Peyer's patch (tissue), 4 donors: ENCODE measurements around the gene ITSN2. TPM values are rescaled to one million over a fixed set of nuclear protein-coding genes. Genes with fewer than 3 reads are reported as not detected.

ENCODE experiments used
- DNase-seq, 3 donors: peaks; one replicate each; pipeline ENCODE4 v3.0.0-alpha.2; 2017 to 2019
- H3K27ac ChIP-seq, 4 donors: fragments of 200-600 bp; sonication (generic); one replicate each; pipeline ENCODE4 v1.5.1; 2016 to 2019
- H3K27me3 ChIP-seq, 2 donors: fragments of 200-600 bp; sonication (generic); one replicate each; pipeline ENCODE4 v1.5.1; 2019
- H3K36me3 ChIP-seq, 3 donors: fragments of 200-600 bp; sonication (generic); one replicate each; pipeline ENCODE4 v1.5.1; 2016 to 2019
- H3K4me1 ChIP-seq, 4 donors: fragments of 200-600 bp; sonication (generic); one replicate each; pipeline ENCODE4 v1.5.1; 2016 to 2019
- H3K4me3 ChIP-seq, 4 donors: fragments of 200-600 bp; sonication (generic); 1 replicate in 3 of 4; 2 replicates in 1 of 4; pipeline ENCODE4 v1.5.1; 2016 to 2019; ENCODE audit warnings: mild to moderate bottlenecking in 1 of 4
- H3K9me3 ChIP-seq, 4 donors: fragments of 200-600 bp; sonication (generic); one replicate each; pipeline ENCODE4 v1.5.1; 2016 to 2019; ENCODE audit warnings: mild to moderate bottlenecking in 1 of 4
- CTCF ChIP-seq, 6 experiments: fragments of 450-650 bp in 4 of 6; fragments of 200-600 bp in 2 of 6; sonication (generic) in 1 of 6; IDR thresholded peaks; one replicate each; pipeline ENCODE4 v1.5.1; 2017 to 2019; ENCODE audit warnings: antibody characterized with exemption in 6 of 6, mild to moderate bottlenecking in 3 of 6, moderate library complexity in 1 of 6
- POLR2A ChIP-seq, 2 donors: fragments of 450-650 bp; IDR thresholded peaks; one replicate each; pipeline ENCODE4 v1.5.1; 2017; ENCODE audit warnings: antibody characterized with exemption in 2 of 2, mild to moderate bottlenecking in 2 of 2, moderate library complexity in 2 of 2
- total RNA-seq, 4 donors: library from RNA; depleted of rRNA; stranded (reverse); fragments of >200 nt; gene quantifications; one replicate each; pipeline ENCODE4 v1.1.0, GENCODE V29; 2016

The ITSN2 gene
- total RNA-seq, 4 donors from 2014 or later, result 35.6 to 112 (median 46.4) TPM

DNA sequence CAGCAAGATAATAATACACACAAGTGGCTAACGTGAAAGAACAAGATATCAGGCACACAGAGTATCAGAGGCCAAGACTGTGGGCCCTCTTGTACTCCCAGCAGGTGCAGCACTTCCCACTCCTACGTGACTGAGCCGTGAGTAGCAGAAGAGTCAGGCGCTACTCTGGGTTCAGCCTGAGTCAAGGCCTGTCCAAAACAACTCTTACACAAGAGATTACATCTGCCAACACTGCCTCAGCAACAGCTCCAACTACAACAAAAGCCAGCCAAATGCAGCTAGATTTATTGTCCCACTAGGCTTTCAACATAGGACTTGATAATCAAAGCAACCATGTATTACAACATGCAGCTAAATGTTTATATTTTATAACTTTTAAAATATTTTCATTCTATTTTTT lies 56.2 kb downstream of the ITSN2 start:
- TF ChIP-seq POLR2A (IDR thresholded peaks at IDR 0.05), result no peak
- TF ChIP-seq CTCF (IDR thresholded peaks at IDR 0.05), result no peak
- H3K27me3 ChIP-seq, result no peaks in the 10 kb centered on the region
- peaks cover 0 to 59% (median 0%) of the 10 kb centered on the region in 3 donors for H3K36me3 ChIP-seq
- H3K9me3 ChIP-seq, result no peaks in the 10 kb centered on the region
- H3K4me1 ChIP-seq, result no peaks in the 10 kb centered on the region
- peak overlapping the region in 1 of 4 donors; percentile 63 for H3K27ac ChIP-seq
- DNase-seq, result peak in 1 of 3 donors; percentile 60
- H3K4me3 ChIP-seq, result no peak overlapping the region

GRCh38 chr2:24301599-24301998 lies 58.7 kb downstream of the ITSN2 start:
- TF ChIP-seq CTCF (IDR thresholded peaks at IDR 0.05) (no peak), POLR2A (IDR thresholded peaks at IDR 0.05) (no peak)
- Histone ChIP-seq H3K27ac (no peak overlapping the region), H3K4me1 (no peaks in the 10 kb centered on the region), H3K36me3 (peaks cover 0 to 68% (median 0%) of the 10 kb centered on the region in 3 donors), H3K4me3 (no peak overlapping the region), H3K9me3 (no peaks in the 10 kb centered on the region), H3K27me3 (no peaks in the 10 kb centered on the region)
- DNase-seq, result no peak

DNA sequence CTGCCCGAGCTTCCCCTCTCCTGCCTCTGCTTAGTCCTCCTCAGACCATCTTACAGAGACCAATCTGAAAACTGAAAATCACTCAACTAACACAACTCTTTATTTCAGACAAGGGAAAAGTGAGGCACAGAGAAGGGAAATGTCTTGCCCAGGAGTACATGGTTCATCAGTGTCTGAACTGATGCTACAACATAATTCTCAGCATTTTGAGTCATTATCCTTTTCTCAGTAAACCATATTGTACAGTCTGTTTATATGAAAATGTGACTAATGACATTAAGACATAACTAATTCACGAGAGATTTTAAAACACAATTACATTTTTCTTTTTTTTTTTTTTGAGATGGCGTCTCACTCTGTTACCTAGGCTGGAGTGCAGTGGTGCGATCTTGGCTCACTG lies 62.7 kb downstream of the ITSN2 start:
- Histone ChIP-seq H3K27ac (no peak overlapping the region), H3K9me3 (no peaks in the 10 kb centered on the region), H3K36me3 (peaks cover 0 to 95% (median 0%) of the 10 kb centered on the region in 3 donors), H3K4me1 (no peaks in the 10 kb centered on the region), H3K27me3 (no peaks in the 10 kb centered on the region), H3K4me3 (no peak overlapping the region)
- no peak for DNase-seq
- TF ChIP-seq POLR2A (IDR thresholded peaks at IDR 0.05) (no peak), CTCF (IDR thresholded peaks at IDR 0.05) (no peak)

DNA sequence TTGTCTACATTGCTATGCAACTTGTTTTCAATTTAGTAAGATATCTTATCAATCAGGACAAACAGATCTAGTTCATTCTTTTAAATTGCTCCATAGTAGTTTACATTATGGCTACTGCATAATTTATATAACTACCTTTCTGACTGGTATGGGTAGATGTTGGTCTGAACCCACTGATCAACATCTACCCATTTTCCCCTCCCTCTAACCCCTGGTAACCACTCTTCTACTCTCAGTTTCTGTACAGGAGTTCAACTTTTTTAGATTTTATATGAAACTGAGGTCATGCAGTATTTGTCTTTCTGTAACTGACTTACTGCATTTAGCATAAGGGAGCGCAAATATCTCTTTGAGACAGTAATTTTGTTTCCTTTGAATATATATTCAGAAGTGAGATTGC lies 73.2 kb downstream of the ITSN2 start:
- Histone ChIP-seq H3K4me1 (no peaks in the 10 kb centered on the region), H3K9me3 (no peaks in the 10 kb centered on the region), H3K27ac (no peak overlapping the region), H3K27me3 (no peaks in the 10 kb centered on the region), H3K36me3 (peaks cover 0 to 39% (median 0%) of the 10 kb centered on the region in 3 donors), H3K4me3 (no peak overlapping the region)
- DNase-seq, result no peak
- TF ChIP-seq CTCF (IDR thresholded peaks at IDR 0.05) (no peak), POLR2A (IDR thresholded peaks at IDR 0.05) (no peak)

DNA sequence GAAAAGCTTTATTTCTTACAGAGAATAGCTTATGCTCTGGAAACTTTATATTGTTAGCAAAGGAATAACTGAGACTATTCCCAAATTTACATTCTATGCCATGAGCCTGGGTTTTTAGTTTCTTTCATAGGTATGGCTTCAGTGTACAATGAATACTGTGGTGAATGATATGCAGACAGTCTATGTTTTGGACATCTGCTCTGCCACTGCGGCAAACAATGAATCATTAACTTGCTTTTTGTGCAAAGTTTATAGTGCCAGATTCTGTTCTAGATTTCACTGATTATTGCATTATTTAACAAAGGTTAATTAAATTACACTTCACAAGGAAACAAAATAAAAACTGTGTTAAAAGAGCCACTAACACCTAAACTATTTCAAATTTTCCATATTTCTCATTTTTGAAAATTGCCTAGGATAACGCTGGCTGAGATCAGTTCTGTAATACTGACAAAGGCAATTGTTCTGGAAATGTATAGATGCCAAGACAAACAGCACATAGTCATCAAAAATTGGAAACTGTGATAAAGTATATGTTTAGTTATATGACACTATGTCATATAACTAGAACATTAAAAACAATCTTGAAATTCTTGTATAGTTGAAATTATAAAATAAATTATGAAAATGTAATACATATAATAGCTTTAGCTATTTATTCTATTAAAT lies 74.7 kb downstream of the ITSN2 start:
- Histone ChIP-seq H3K27me3 (no peaks in the 10 kb centered on the region), H3K27ac (no peak overlapping the region), H3K36me3 (peaks cover 0 to 41% (median 0%) of the 10 kb centered on the region in 3 donors), H3K4me1 (no peaks in the 10 kb centered on the region), H3K4me3 (no peak overlapping the region), H3K9me3 (no peaks in the 10 kb centered on the region)
- DNase-seq, result no peak
- TF ChIP-seq CTCF (IDR thresholded peaks at IDR 0.05) (no peak), POLR2A (IDR thresholded peaks at IDR 0.05) (no peak)
